HepG2 (cell line): ENCODE results near the gene YPEL3. TPM values are rescaled to one million over a fixed set of nuclear protein-coding genes. Genes with fewer than 3 reads are reported as not detected.
A peak's percentile ranks its signal among the peaks of the same experiment; 100 is the strongest.

ENCODE experiments used
- CREB1 ChIP-seq, 2 experiments: fragments of 450-650 bp in 1 of 2; IDR thresholded peaks; 2 replicates each; pipeline ENCODE4 v1.6.1; 2016 to 2017; ENCODE audit warnings: control low read depth in 1 of 2, mild to moderate bottlenecking in 1 of 2, missing compliant biosample characterization in 1 of 2, missing genetic modification characterization in 1 of 2
- FLYWCH1 ChIP-seq: sonication (generic); formaldehyde crosslinking; IDR thresholded peaks from 2 replicates; pipeline ENCODE4 v1.8.1; 2023; ENCODE audit warnings: mild to moderate bottlenecking, missing genetic modification reagents
- GATAD1 ChIP-seq: IDR thresholded peaks from 2 replicates; pipeline ENCODE4 v1.6.1; 2016; ENCODE audit warnings: missing genetic modification reagents, missing compliant biosample characterization
- HES4 ChIP-seq: sonication (generic); formaldehyde crosslinking; IDR thresholded peaks from 2 replicates; pipeline ENCODE4 v1.9.0; 2021; ENCODE audit warnings: mild to moderate bottlenecking, missing genetic modification reagents, borderline replicate concordance
- HHEX ChIP-seq: IDR thresholded peaks from 2 replicates; pipeline ENCODE4 v1.6.1; 2016; ENCODE audit warnings: control low read depth
- HNF4A ChIP-seq: sonication (generic); formaldehyde crosslinking; IDR thresholded peaks from 2 replicates; pipeline ENCODE4 v1.4.0; 2020; ENCODE audit warnings: missing genetic modification reagents
- KLF13 ChIP-seq: sonication (generic); formaldehyde crosslinking; IDR thresholded peaks from 2 replicates; pipeline ENCODE4 v1.4.0; 2020; ENCODE audit warnings: mild to moderate bottlenecking, missing genetic modification reagents
- polyA plus RNA-seq, 8 experiments: library from polyadenylated mRNA; depleted of rRNA in 3 of 8; stranded (reverse) in 7 of 8; unstranded in 1 of 8; fragments of >200 nt; fragmentation: Illumina TruSeq in 4 of 8; extraction: Trizol in 4 of 8; gene quantifications; 2 replicates each; pipeline versions ENCODE4 v1.2.1 to v1.2.3, GENCODE V29; 2011 to 2016; ENCODE audit warnings: low read depth in 4 of 8, missing spikeins in 1 of 8, mixed read lengths in 1 of 8; ENCODE audit not compliant: insufficient read depth in 1 of 8
- total RNA-seq, 5 experiments: library from RNA; depleted of rRNA; stranded (reverse); fragments of >200 nt; fragmentation: Illumina TruSeq; extraction: Trizol; gene quantifications; 2 replicates each; pipeline ENCODE4 v1.2.3, GENCODE V29; 2016; ENCODE audit warnings: low read depth in 1 of 5
- TF ChIP-seq, protein P1 (sequence below): sonication (generic); formaldehyde crosslinking; IDR thresholded peaks from 2 replicates; pipeline ENCODE4 v1.4.0; 2020; ENCODE audit warnings: missing genetic modification reagents
- TF ChIP-seq, protein P2 (sequence below): IDR thresholded peaks from 2 replicates; pipeline ENCODE4 v1.6.1; 2016
- TF ChIP-seq, protein P3 (sequence below): sonication (generic); formaldehyde crosslinking; IDR thresholded peaks from 2 replicates; pipeline ENCODE4 v1.5.0; 2020; ENCODE audit warnings: mild to moderate bottlenecking, missing genetic modification reagents, borderline replicate concordance
- TF ChIP-seq, protein P4 (sequence below): sonication (generic); formaldehyde crosslinking; IDR thresholded peaks from 2 replicates; pipeline ENCODE4 v1.5.0; 2020; ENCODE audit warnings: mild to moderate bottlenecking, missing genetic modification reagents
- TF ChIP-seq, protein P5 (sequence below): IDR thresholded peaks from 2 replicates; pipeline ENCODE4 v1.6.1; 2016; ENCODE audit warnings: missing genetic modification reagents, missing compliant biosample characterization
- TF ChIP-seq, protein P6 (sequence below): sonication (generic); formaldehyde crosslinking; IDR thresholded peaks from 2 replicates; pipeline ENCODE4 v1.8.1; 2023; ENCODE audit warnings: mild to moderate bottlenecking, missing genetic modification reagents, borderline replicate concordance
- TF ChIP-seq, protein P7 (sequence below): fragments of 450-650 bp; IDR thresholded peaks from 2 replicates; pipeline ENCODE4 v1.6.1; 2017

YPEL3 gene
- total and polyA plus RNA-seq, 2 of the 13 experiments (the other 11 are each of a cell fraction or from before 2014, with no cell fraction given), result 5.4 to 47.0 TPM

DNA sequence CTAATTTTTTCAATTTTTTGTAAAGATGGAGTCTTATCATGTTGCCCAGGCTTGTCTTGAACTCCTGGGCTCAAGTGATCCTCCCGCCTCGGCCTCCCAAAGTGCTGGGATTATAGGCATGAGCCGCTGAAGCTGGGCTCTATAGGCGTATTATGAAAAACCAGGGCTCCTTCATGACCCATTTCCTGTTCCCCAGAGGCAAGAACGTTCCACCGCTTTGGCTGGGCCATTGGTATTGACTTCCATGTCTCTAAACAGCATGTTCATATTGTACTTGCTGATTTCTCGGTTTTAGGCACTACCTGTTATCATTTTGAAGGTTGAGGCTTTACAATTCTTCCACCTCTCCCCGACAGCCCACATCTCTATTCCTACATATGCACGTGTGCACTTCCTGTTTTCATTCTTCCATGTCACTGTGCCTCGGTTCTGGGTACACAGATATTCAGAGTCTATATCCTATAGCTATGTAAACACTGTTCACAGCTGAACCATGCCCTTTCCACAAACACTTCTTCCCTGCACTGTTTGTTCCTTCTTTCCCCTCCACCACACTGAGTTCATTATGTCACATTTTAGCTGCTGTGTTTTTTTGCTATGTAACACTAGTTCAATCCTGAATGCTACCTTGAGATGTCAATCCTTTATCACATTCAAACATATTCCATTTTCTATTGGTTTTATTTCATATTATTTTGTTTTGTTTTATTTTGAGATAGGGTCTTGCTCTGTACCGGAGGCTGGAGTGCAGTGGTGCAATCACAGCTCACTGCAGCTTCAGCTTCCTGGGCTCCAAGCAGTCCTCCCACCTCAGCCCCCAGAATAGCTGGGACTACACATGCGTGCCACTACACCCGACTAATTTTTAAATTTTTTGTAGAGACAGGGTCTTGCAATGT lies 43.8 kb upstream of the YPEL3 start (continued):
- TF ChIP-seq, protein P1, sequence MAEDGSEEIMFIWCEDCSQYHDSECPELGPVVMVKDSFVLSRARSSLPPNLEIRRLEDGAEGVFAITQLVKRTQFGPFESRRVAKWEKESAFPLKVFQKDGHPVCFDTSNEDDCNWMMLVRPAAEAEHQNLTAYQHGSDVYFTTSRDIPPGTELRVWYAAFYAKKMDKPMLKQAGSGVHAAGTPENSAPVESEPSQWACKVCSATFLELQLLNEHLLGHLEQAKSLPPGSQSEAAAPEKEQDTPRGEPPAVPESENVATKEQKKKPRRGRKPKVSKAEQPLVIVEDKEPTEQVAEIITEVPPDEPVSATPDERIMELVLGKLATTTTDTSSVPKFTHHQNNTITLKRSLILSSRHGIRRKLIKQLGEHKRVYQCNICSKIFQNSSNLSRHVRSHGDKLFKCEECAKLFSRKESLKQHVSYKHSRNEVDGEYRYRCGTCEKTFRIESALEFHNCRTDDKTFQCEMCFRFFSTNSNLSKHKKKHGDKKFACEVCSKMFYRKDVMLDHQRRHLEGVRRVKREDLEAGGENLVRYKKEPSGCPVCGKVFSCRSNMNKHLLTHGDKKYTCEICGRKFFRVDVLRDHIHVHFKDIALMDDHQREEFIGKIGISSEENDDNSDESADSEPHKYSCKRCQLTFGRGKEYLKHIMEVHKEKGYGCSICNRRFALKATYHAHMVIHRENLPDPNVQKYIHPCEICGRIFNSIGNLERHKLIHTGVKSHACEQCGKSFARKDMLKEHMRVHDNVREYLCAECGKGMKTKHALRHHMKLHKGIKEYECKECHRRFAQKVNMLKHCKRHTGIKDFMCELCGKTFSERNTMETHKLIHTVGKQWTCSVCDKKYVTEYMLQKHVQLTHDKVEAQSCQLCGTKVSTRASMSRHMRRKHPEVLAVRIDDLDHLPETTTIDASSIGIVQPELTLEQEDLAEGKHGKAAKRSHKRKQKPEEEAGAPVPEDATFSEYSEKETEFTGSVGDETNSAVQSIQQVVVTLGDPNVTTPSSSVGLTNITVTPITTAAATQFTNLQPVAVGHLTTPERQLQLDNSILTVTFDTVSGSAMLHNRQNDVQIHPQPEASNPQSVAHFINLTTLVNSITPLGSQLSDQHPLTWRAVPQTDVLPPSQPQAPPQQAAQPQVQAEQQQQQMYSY (CRISPR knock-in tag), result no peak
- TF ChIP-seq HHEX (CRISPR knock-in tag) (peak; percentile 89), KLF13 (CRISPR knock-in tag) (no peak), CREB1 (IDR thresholded peaks at IDR 0.05) (peak; percentile 76; the same call in 1 of the 2 replicates), CREB1 (CRISPR knock-in tag; IDR thresholded peaks at IDR 0.05) (peak; percentile 87), HES4 (CRISPR knock-in tag) (no peak), GATAD1 (CRISPR knock-in tag) (peak; percentile 76), HNF4A (CRISPR knock-in tag) (peak; percentile 97), FLYWCH1 (CRISPR knock-in tag) (no peak)
- TF ChIP-seq, protein P2, sequence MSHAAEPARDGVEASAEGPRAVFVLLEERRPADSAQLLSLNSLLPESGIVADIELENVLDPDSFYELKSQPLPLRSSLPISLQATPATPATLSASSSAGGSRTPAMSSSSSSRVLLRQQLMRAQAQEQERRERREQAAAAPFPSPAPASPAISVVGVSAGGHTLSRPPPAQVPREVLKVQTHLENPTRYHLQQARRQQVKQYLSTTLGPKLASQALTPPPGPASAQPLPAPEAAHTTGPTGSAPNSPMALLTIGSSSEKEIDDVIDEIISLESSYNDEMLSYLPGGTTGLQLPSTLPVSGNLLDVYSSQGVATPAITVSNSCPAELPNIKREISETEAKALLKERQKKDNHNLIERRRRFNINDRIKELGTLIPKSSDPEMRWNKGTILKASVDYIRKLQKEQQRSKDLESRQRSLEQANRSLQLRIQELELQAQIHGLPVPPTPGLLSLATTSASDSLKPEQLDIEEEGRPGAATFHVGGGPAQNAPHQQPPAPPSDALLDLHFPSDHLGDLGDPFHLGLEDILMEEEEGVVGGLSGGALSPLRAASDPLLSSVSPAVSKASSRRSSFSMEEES (CRISPR knock-in tag), result peak; percentile 83
- TF ChIP-seq, protein P3, sequence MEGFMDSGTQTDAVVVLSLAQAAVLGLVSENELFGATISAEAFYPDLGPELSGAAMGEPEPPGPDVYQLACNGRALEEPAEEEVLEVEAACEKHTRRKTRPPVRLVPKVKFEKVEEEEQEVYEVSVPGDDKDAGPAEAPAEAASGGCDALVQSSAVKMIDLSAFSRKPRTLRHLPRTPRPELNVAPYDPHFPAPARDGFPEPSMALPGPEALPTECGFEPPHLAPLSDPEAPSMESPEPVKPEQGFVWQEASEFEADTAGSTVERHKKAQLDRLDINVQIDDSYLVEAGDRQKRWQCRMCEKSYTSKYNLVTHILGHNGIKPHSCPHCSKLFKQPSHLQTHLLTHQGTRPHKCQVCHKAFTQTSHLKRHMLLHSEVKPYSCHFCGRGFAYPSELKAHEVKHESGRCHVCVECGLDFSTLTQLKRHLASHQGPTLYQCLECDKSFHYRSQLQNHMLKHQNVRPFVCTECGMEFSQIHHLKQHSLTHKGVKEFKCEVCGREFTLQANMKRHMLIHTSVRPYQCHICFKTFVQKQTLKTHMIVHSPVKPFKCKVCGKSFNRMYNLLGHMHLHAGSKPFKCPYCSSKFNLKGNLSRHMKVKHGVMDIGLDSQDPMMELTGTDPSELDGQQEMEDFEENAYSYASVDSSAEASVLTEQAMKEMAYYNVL (CRISPR knock-in tag), result peak; percentile 99
- TF ChIP-seq, protein P4, sequence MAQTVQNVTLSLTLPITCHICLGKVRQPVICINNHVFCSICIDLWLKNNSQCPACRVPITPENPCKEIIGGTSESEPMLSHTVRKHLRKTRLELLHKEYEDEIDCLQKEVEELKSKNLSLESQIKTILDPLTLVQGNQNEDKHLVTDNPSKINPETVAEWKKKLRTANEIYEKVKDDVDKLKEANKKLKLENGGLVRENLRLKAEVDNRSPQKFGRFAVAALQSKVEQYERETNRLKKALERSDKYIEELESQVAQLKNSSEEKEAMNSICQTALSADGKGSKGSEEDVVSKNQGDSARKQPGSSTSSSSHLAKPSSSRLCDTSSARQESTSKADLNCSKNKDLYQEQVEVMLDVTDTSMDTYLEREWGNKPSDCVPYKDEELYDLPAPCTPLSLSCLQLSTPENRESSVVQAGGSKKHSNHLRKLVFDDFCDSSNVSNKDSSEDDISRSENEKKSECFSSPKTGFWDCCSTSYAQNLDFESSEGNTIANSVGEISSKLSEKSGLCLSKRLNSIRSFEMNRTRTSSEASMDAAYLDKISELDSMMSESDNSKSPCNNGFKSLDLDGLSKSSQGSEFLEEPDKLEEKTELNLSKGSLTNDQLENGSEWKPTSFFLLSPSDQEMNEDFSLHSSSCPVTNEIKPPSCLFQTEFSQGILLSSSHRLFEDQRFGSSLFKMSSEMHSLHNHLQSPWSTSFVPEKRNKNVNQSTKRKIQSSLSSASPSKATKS (CRISPR knock-in tag), result no peak
- TF ChIP-seq, protein P5, sequence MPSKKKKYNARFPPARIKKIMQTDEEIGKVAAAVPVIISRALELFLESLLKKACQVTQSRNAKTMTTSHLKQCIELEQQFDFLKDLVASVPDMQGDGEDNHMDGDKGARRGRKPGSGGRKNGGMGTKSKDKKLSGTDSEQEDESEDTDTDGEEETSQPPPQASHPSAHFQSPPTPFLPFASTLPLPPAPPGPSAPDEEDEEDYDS (CRISPR knock-in tag), result peak; percentile 87
- TF ChIP-seq, protein P6, sequence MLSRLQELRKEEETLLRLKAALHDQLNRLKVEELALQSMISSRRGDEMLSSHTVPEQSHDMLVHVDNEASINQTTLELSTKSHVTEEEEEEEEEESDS, result peak; percentile 19; the same call in 1 of the 2 replicates
- TF ChIP-seq, protein P7, sequence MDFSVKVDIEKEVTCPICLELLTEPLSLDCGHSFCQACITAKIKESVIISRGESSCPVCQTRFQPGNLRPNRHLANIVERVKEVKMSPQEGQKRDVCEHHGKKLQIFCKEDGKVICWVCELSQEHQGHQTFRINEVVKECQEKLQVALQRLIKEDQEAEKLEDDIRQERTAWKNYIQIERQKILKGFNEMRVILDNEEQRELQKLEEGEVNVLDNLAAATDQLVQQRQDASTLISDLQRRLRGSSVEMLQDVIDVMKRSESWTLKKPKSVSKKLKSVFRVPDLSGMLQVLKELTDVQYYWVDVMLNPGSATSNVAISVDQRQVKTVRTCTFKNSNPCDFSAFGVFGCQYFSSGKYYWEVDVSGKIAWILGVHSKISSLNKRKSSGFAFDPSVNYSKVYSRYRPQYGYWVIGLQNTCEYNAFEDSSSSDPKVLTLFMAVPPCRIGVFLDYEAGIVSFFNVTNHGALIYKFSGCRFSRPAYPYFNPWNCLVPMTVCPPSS, result no peak
